IMR-90 (cell line): ENCODE data around the gene ZNF236. TPM values are rescaled to one million over a fixed set of nuclear protein-coding genes. Genes with fewer than 3 reads are reported as not detected.

Experiments used
- ATAC-seq: fragments of 200-7000 bp; cut with Tn5 transposase; 2 replicates; pipeline ENCODE4 v1.9.1; 2020; ENCODE audit warnings: low read depth, mild to moderate bottlenecking, moderate library complexity
- BruUV-seq: library from RNA; stranded (reverse); fragments of 400-500 nt; replicated peaks from 2 replicates; lab custom pipeline; 2021; lab: Mats Ljungman, UMichigan
- CTCF ChIA-PET: fragments of 300-600 bp; formaldehyde crosslinking; extraction: SDS; loops from one replicate; lab custom pipeline; 2021; ENCODE audit warnings: antibody characterized with exemption; lab: Yijun Ruan, JAX
- POLR2A ChIA-PET: fragments of 300-600 bp; sonication (Branson Sonifier 250); formaldehyde crosslinking; loops from one replicate; lab custom pipeline; 2022; ENCODE audit warnings: antibody characterized with exemption; ENCODE audit not compliant: unreplicated experiment; lab: Charles Lee
- DNase-seq: peaks from one replicate; pipeline ENCODE4 v3.0.0; 2013
- H2AFZ ChIP-seq: replicated peaks from 2 replicates; pipeline ENCODE3; 2013; ENCODE audit warnings: low read length, mild to moderate bottlenecking; ENCODE audit not compliant: poor library complexity
- H2AK5ac ChIP-seq: 2 replicates; pipeline ENCODE4 v1.6.1; 2013; ENCODE audit warnings: low read depth, low read length, inconsistent platforms
- H2AK9ac ChIP-seq: replicated peaks from 2 replicates; pipeline ENCODE3; 2013; ENCODE audit warnings: mild to moderate bottlenecking, low read depth, low read length, moderate library complexity; ENCODE audit not compliant: poor library complexity
- H2BK120ac ChIP-seq: 2 replicates; pipeline ENCODE4 v1.6.1; 2013; ENCODE audit warnings: low read depth, low read length, inconsistent platforms
- H2BK15ac ChIP-seq: 3 replicates; pipeline ENCODE4 v1.6.1; 2013; ENCODE audit warnings: low read depth, low read length, inconsistent platforms
- H2BK20ac ChIP-seq: 2 replicates; pipeline ENCODE4 v1.6.1; 2013; ENCODE audit warnings: low read depth, mild to moderate bottlenecking, inconsistent platforms, low read length, moderate library complexity
- H2BK5ac ChIP-seq: 2 replicates; pipeline ENCODE4 v1.6.1; 2013; ENCODE audit warnings: mild to moderate bottlenecking, low read depth, low read length, inconsistent platforms; ENCODE audit not compliant: poor library complexity, severe bottlenecking
- H3K14ac ChIP-seq: replicated peaks from 2 replicates; pipeline ENCODE4 v1.6.1; 2013; ENCODE audit warnings: low read depth, low read length, inconsistent platforms
- H3K18ac ChIP-seq: 2 replicates; pipeline ENCODE4 v1.6.1; 2013; ENCODE audit warnings: low read depth, low read length, control low read depth
- H3K23ac ChIP-seq: 2 replicates; pipeline ENCODE4 v1.6.1; 2013; ENCODE audit warnings: low read depth, low read length, inconsistent platforms
- H3K27ac ChIP-seq: 2 replicates; pipeline ENCODE4 v1.5.1; 2013; ENCODE audit warnings: mild to moderate bottlenecking, control low read depth, low read length; ENCODE audit not compliant: insufficient read depth
- H3K27me3 ChIP-seq: 2 replicates; pipeline ENCODE4 v1.6.1; 2013; ENCODE audit warnings: low read length; ENCODE audit not compliant: control insufficient read depth, insufficient read depth
- H3K36me3 ChIP-seq: 2 replicates; pipeline ENCODE4 v1.6.1; 2013; ENCODE audit warnings: low read length, mixed read lengths; ENCODE audit not compliant: control insufficient read depth, insufficient read depth
- H3K4ac ChIP-seq: 2 replicates; pipeline ENCODE4 v1.6.1; 2013; ENCODE audit warnings: low read depth, low read length, inconsistent platforms
- H3K4me1 ChIP-seq: 2 replicates; pipeline ENCODE4 v1.6.1; 2013; ENCODE audit warnings: low read length, mixed read lengths; ENCODE audit not compliant: control insufficient read depth, insufficient read depth
- H3K4me2 ChIP-seq: 2 replicates; pipeline ENCODE4 v1.6.1; 2013; ENCODE audit warnings: low read depth, mild to moderate bottlenecking, control low read depth, low read length, moderate library complexity
- H3K4me3 ChIP-seq: 2 replicates; pipeline ENCODE4 v1.5.1; 2013; ENCODE audit warnings: low read depth, mild to moderate bottlenecking, control low read depth, low read length, moderate library complexity; ENCODE audit not compliant: insufficient read depth
- H3K56ac ChIP-seq: 2 replicates; pipeline ENCODE4 v1.6.1; 2013; ENCODE audit warnings: low read length, inconsistent platforms; ENCODE audit not compliant: insufficient read depth; ENCODE audit errors: extremely low read depth
- H3K79me1 ChIP-seq, 2 experiments: 2 replicates each; pipeline ENCODE4 v1.6.1; 2013; ENCODE audit warnings: low read length in 2 of 2, inconsistent platforms in 1 of 2, low read depth in 1 of 2
- H3K9ac ChIP-seq: 2 replicates; pipeline ENCODE4 v1.6.1; 2013; ENCODE audit warnings: low read depth, low read length, control low read depth
- H3K9me1 ChIP-seq: 2 replicates; pipeline ENCODE4 v1.6.1; 2013; ENCODE audit warnings: low read length, inconsistent platforms; ENCODE audit not compliant: insufficient read depth
- H3K9me3 ChIP-seq: 2 replicates; pipeline ENCODE4 v1.6.1; 2013; ENCODE audit warnings: low read length; ENCODE audit not compliant: control insufficient read depth, insufficient read depth
- H4K20me1 ChIP-seq: 2 replicates; pipeline ENCODE4 v1.6.1; 2013; ENCODE audit warnings: low read length, inconsistent platforms; ENCODE audit not compliant: insufficient read depth
- H4K5ac ChIP-seq: 2 replicates; pipeline ENCODE4 v1.6.1; 2013; ENCODE audit warnings: mild to moderate bottlenecking, low read depth, low read length, control low read depth
- H4K8ac ChIP-seq, 2 experiments: 2 replicates each; pipeline ENCODE4 v1.6.1; 2013; ENCODE audit warnings: low read depth in 2 of 2, low read length in 2 of 2, control low read depth in 1 of 2, inconsistent platforms in 1 of 2
- H4K91ac ChIP-seq: 2 replicates; pipeline ENCODE4 v1.6.1; 2013; ENCODE audit warnings: low read depth, low read length, inconsistent platforms; ENCODE audit not compliant: insufficient read depth
- CEBPB ChIP-seq: IDR thresholded peaks from 2 replicates; pipeline ENCODE4 v1.6.1; 2012; ENCODE audit warnings: low read depth, low read length, improper control_type of control experiment
- CHD1 ChIP-seq: IDR thresholded peaks from 2 replicates; pipeline ENCODE4 v1.6.1; 2012; ENCODE audit warnings: low read depth, low read length, improper control_type of control experiment
- FOS ChIP-seq: fragments of 150-350 bp; IDR thresholded peaks from 2 replicates; pipeline ENCODE4 v1.6.1; 2016; ENCODE audit warnings: low read depth, low read length
- MAFK ChIP-seq: IDR thresholded peaks from 2 replicates; pipeline ENCODE4 v1.6.1; 2012; ENCODE audit warnings: low read depth, low read length, improper control_type of control experiment
- MAZ ChIP-seq: IDR thresholded peaks from 2 replicates; pipeline ENCODE4 v1.6.1; 2012; ENCODE audit warnings: low read depth, mild to moderate bottlenecking, low read length, improper control_type of control experiment, moderate library complexity, borderline replicate concordance
- MXI1 ChIP-seq: IDR thresholded peaks from 2 replicates; pipeline ENCODE4 v1.6.1; 2012; ENCODE audit warnings: low read depth, mild to moderate bottlenecking, low read length, moderate library complexity, borderline replicate concordance
- NFE2L2 ChIP-seq: fragments of 150-350 bp; IDR thresholded peaks from 2 replicates; pipeline ENCODE4 v1.6.1; 2016; ENCODE audit warnings: low read depth, mild to moderate bottlenecking, low read length
- RCOR1 ChIP-seq: IDR thresholded peaks from 2 replicates; pipeline ENCODE4 v1.6.1; 2012; ENCODE audit warnings: mild to moderate bottlenecking, low read length, improper control_type of control experiment; ENCODE audit not compliant: insufficient replicate concordance
- SMC3 ChIP-seq: fragments of 150-350 bp; IDR thresholded peaks from 2 replicates; pipeline ENCODE4 v1.6.1; 2016; ENCODE audit warnings: low read depth, mild to moderate bottlenecking, antibody characterized with exemption, low read length, moderate library complexity
- WGBS, 2 experiments: methylation state at CpG; one replicate each; pipeline versions ENCODE4 v1.1.5 to v1.1.7; 2013; ENCODE audit warnings: missing lambda C conversion rate in 2 of 2; ENCODE audit not compliant: insufficient read length in 1 of 2; ENCODE audit errors: extremely low coverage in 2 of 2; 5-methylcytosine and 5-hydroxymethylcytosine counted together
- dilution Hi-C: fragments of 300-500 bp; cut with HindIII; formaldehyde crosslinking; loops from one replicate; pipeline ENCODE4 v1.14.3; 2018; ENCODE audit warnings: low sequenced_read_pairs; ENCODE audit not compliant: unreplicated experiment
- in situ Hi-C: fragments of 300-500 bp; cut with MboI; formaldehyde crosslinking; loops from 3 replicates; pipeline ENCODE4 v1.14.3; 2019; ENCODE audit warnings: low sequenced_read_pairs, inconsistent platforms, mixed read lengths
- intact Hi-C: fragments of 100-400 bp; cut with micrococcal nuclease; formaldehyde crosslinking; loops from 2 replicates; pipeline ENCODE4 v1.10.0; 2022
- polyA plus RNA-seq, 3 experiments: library from polyadenylated mRNA; depleted of rRNA; stranded (reverse); fragments of >200 nt; gene quantifications; 2 replicates each; pipeline ENCODE4 v1.2.3, GENCODE V29; 2012; ENCODE audit warnings: low replicate concordance in 1 of 3
- total RNA-seq: library from RNA; depleted of rRNA; stranded (reverse); fragments of >200 nt; gene quantifications from 2 replicates; pipeline ENCODE4 v1.2.3, GENCODE V29; 2012
- TF ChIP-seq, protein P1 (sequence below): fragments of 150-350 bp; IDR thresholded peaks from 2 replicates; pipeline ENCODE4 v1.6.1; 2016; ENCODE audit warnings: low read depth, mild to moderate bottlenecking, low read length, moderate library complexity, borderline replicate concordance
- TF ChIP-seq, protein P2 (sequence below): conservative IDR thresholded peaks from 2 replicates; pipeline ENCODE4 v1.5.1; 2012; ENCODE audit warnings: mild to moderate bottlenecking, low read depth, low read length, improper control_type of control experiment

ZNF236 gene
- total and polyA plus RNA-seq, 2 of the 4 experiments (the other 2 are of a cell fraction), result 3.6 to 9.7 TPM

GRCh38 chr18:76914314-76914713 is 92.0 kb downstream of the ZNF236 start:
- H3K4me3 ChIP-seq, result no peak overlapping the region
- H4K5ac ChIP-seq, result no peak overlapping the region
- TF ChIP-seq, protein P1, sequence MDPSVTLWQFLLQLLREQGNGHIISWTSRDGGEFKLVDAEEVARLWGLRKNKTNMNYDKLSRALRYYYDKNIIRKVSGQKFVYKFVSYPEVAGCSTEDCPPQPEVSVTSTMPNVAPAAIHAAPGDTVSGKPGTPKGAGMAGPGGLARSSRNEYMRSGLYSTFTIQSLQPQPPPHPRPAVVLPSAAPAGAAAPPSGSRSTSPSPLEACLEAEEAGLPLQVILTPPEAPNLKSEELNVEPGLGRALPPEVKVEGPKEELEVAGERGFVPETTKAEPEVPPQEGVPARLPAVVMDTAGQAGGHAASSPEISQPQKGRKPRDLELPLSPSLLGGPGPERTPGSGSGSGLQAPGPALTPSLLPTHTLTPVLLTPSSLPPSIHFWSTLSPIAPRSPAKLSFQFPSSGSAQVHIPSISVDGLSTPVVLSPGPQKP, result no peak
- TF ChIP-seq MXI1, result no peak
- TF ChIP-seq RCOR1, result no peak
- TF ChIP-seq FOS, result no peak
- TF ChIP-seq CEBPB, result no peak
- no peak for TF ChIP-seq MAFK
- no peak for TF ChIP-seq MAZ
- TF ChIP-seq CHD1, result no peak
- TF ChIP-seq SMC3, result no peak
- TF ChIP-seq, protein P2, sequence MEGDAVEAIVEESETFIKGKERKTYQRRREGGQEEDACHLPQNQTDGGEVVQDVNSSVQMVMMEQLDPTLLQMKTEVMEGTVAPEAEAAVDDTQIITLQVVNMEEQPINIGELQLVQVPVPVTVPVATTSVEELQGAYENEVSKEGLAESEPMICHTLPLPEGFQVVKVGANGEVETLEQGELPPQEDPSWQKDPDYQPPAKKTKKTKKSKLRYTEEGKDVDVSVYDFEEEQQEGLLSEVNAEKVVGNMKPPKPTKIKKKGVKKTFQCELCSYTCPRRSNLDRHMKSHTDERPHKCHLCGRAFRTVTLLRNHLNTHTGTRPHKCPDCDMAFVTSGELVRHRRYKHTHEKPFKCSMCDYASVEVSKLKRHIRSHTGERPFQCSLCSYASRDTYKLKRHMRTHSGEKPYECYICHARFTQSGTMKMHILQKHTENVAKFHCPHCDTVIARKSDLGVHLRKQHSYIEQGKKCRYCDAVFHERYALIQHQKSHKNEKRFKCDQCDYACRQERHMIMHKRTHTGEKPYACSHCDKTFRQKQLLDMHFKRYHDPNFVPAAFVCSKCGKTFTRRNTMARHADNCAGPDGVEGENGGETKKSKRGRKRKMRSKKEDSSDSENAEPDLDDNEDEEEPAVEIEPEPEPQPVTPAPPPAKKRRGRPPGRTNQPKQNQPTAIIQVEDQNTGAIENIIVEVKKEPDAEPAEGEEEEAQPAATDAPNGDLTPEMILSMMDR, result no peak
- no peak for TF ChIP-seq NFE2L2
- no peak overlapping the region for H2BK15ac ChIP-seq
- no peak overlapping the region for H3K23ac ChIP-seq
- H3K9ac ChIP-seq, result no peak overlapping the region
- no peak overlapping the region for H2BK20ac ChIP-seq
- H2BK5ac ChIP-seq, result no peak overlapping the region
- ChIA-PET CTCF (no interaction called here), POLR2A (no interaction called here)
- no peaks in the 10 kb centered on the region for H3K27me3 ChIP-seq
- H2AFZ ChIP-seq, result no peak overlapping the region
- H3K56ac ChIP-seq, result no peak overlapping the region
- dilution Hi-C loops, result no loop called here
- no peak overlapping the region for H3K4ac ChIP-seq
- H2AK9ac ChIP-seq, result no peak overlapping the region
- H4K8ac ChIP-seq, result no peak overlapping the region
- no peaks in the 10 kb centered on the region for H3K9me1 ChIP-seq
- no peak overlapping the region for H3K18ac ChIP-seq
- no peak for ATAC-seq
- H2BK120ac ChIP-seq, result no peak overlapping the region
- BruUV-seq, result no TSS peak
- H3K4me1 ChIP-seq, result no peaks in the 10 kb centered on the region
- no peak overlapping the region for H3K27ac ChIP-seq
- no peak overlapping the region for H2AK5ac ChIP-seq
- no CpG with 5 or more reads among the region's 8 CpGs for WGBS, 2 experiments
- no peak overlapping the region for H3K14ac ChIP-seq
- H3K4me2 ChIP-seq, result no peak overlapping the region
- peaks cover 43% of the 10 kb centered on the region for H3K36me3 ChIP-seq
- no peak for DNase-seq
- in situ Hi-C loops, result no loop called here
- H4K20me1 ChIP-seq, result no peaks in the 10 kb centered on the region
- H4K91ac ChIP-seq, result no peak overlapping the region
- H3K79me1 ChIP-seq, result no peaks in the 10 kb centered on the region; a peak in 1 of 4 replicates
- intact Hi-C loops, result no loop called here
- no peaks in the 10 kb centered on the region for H3K9me3 ChIP-seq
